Panc1 (cell line): ENCODE data around the gene MOBP. TPM values are rescaled to one million over a fixed set of nuclear protein-coding genes. Genes with fewer than 3 reads are reported as not detected.

ENCODE experiments used
- ATAC-seq: fragments of 200-7000 bp; cut with Tn5 transposase; 2 replicates; pipeline ENCODE4 v1.9.1; 2020; ENCODE audit warnings: mild to moderate bottlenecking, moderate library complexity
- BruUV-seq: library from RNA; stranded (reverse); fragments of 400-500 nt; replicated peaks from 2 replicates; lab custom pipeline; 2021; lab: Mats Ljungman, UMichigan
- CTCF ChIA-PET: fragments of 300-600 bp; sonication (Branson Sonifier 250); formaldehyde crosslinking; loops from one replicate; lab custom pipeline; 2022; ENCODE audit warnings: antibody characterized with exemption; lab: Charles Lee
- POLR2A ChIA-PET: fragments of 300-600 bp; sonication (Branson Sonifier 250); formaldehyde crosslinking; loops from one replicate; lab custom pipeline; 2022; ENCODE audit warnings: antibody characterized with exemption; lab: Charles Lee
- DNase-seq: peaks from one replicate; pipeline ENCODE4 v3.0.0-alpha.2; 2010; ENCODE audit warnings: low read depth, low spot score
- H3K27ac ChIP-seq: 2 replicates; pipeline ENCODE4 v1.5.1; 2011; ENCODE audit warnings: mild to moderate bottlenecking, low read length, inconsistent platforms
- H3K27me3 ChIP-seq: fragments of 200-500 bp; sonication (Bioruptor generic); 2 replicates; pipeline ENCODE4 v1.6.0; 2014; ENCODE audit warnings: low read length, inconsistent platforms; ENCODE audit not compliant: control insufficient read depth, insufficient read depth
- H3K36me3 ChIP-seq: fragments of 200-500 bp; sonication (Bioruptor generic); 2 replicates; pipeline ENCODE4 v1.5.1; 2014; ENCODE audit warnings: inconsistent platforms, mild to moderate bottlenecking, low read length, moderate library complexity; ENCODE audit not compliant: control insufficient read depth, insufficient read depth
- H3K4me1 ChIP-seq: 2 replicates; pipeline ENCODE4 v1.5.1; 2011; ENCODE audit warnings: inconsistent platforms, mild to moderate bottlenecking, low read length, moderate library complexity; ENCODE audit not compliant: control insufficient read depth, insufficient read depth
- H3K4me3 ChIP-seq, 2 experiments: 2 replicates each; pipeline ENCODE4 v1.5.1; 2011 to 2012; ENCODE audit warnings: low read depth in 2 of 2, low read length in 2 of 2, mild to moderate bottlenecking in 2 of 2, inconsistent platforms in 1 of 2, moderate library complexity in 1 of 2
- H3K9me3 ChIP-seq: fragments of 200-500 bp; sonication (Bioruptor generic); 2 replicates; pipeline ENCODE4 v1.5.1; 2014; ENCODE audit warnings: low read depth, mild to moderate bottlenecking, inconsistent platforms, low read length, moderate library complexity; ENCODE audit not compliant: control insufficient read depth, insufficient read depth
- POLR2AphosphoS5 ChIP-seq: IDR thresholded peaks from 2 replicates; pipeline ENCODE4 v1.6.1; 2012; ENCODE audit warnings: mild to moderate bottlenecking, low read depth, low read length, moderate library complexity
- REST ChIP-seq, 2 experiments: IDR thresholded peaks; 2 replicates each; pipeline ENCODE4 v1.6.1; 2011 to 2012; ENCODE audit warnings: low read depth in 2 of 2, control low read depth in 1 of 2, low read length in 1 of 2, mild to moderate bottlenecking in 1 of 2, moderate library complexity in 1 of 2; ENCODE audit not compliant: insufficient read depth in 1 of 2
- SIN3A ChIP-seq: IDR thresholded peaks from 2 replicates; pipeline ENCODE4 v1.6.1; 2012; ENCODE audit warnings: low read depth, mild to moderate bottlenecking, low read length, moderate library complexity, borderline replicate concordance; ENCODE audit not compliant: insufficient read depth
- TCF7L2 ChIP-seq: IDR thresholded peaks from 2 replicates; pipeline ENCODE4 v1.6.1; 2011; ENCODE audit warnings: mild to moderate bottlenecking, low read depth, low read length, inconsistent platforms
- in situ Hi-C: cut with HindIII; loops from 2 replicates; pipeline ENCODE4 v1.10.0; 2016; ENCODE audit warnings: low sequenced_read_pairs, low pct_unique_long_range_greater_than_20kb
- intact Hi-C: fragments of 100-400 bp; cut with micrococcal nuclease; formaldehyde crosslinking; loops from one replicate; pipeline ENCODE4 v1.10.0; 2022; ENCODE audit not compliant: unreplicated experiment
- total RNA-seq: library from RNA; stranded (reverse); gene quantifications from one replicate; pipeline ENCODE4 v1.2.1, GENCODE V29; 2021; ENCODE audit not compliant: unreplicated experiment
- TF ChIP-seq, protein P1 (sequence below): fragments of 450-650 bp; IDR thresholded peaks from 2 replicates; pipeline ENCODE4 v1.5.1; 2017; ENCODE audit warnings: mild to moderate bottlenecking

MOBP gene
- total RNA-seq, 1 experiment from 2014 or later: not detected

- Histone ChIP-seq H3K27me3 (no peaks in the 10 kb centered on the region), H3K36me3 (no peaks in the 10 kb centered on the region), H3K9me3 (no peaks in the 10 kb centered on the region), H3K4me3 (no peak overlapping the region), H3K27ac (no peak overlapping the region), H3K4me1 (no peaks in the 10 kb centered on the region)
- no peak for TF ChIP-seq TCF7L2
- TF ChIP-seq, protein P1, sequence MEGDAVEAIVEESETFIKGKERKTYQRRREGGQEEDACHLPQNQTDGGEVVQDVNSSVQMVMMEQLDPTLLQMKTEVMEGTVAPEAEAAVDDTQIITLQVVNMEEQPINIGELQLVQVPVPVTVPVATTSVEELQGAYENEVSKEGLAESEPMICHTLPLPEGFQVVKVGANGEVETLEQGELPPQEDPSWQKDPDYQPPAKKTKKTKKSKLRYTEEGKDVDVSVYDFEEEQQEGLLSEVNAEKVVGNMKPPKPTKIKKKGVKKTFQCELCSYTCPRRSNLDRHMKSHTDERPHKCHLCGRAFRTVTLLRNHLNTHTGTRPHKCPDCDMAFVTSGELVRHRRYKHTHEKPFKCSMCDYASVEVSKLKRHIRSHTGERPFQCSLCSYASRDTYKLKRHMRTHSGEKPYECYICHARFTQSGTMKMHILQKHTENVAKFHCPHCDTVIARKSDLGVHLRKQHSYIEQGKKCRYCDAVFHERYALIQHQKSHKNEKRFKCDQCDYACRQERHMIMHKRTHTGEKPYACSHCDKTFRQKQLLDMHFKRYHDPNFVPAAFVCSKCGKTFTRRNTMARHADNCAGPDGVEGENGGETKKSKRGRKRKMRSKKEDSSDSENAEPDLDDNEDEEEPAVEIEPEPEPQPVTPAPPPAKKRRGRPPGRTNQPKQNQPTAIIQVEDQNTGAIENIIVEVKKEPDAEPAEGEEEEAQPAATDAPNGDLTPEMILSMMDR: no peak
- TF ChIP-seq REST (IDR thresholded peaks at IDR 0.05; ENCODE audit: insufficient read depth in 1 of 2, low read depth in 2 of 2, low read length in 1 of 2): no peak
- no peak for TF ChIP-seq POLR2AphosphoS5
- no peak for TF ChIP-seq SIN3A
- ChIA-PET POLR2A (no interaction called here), CTCF (no interaction called here)
- DNase-seq: no peak
- in situ Hi-C loops (no loop called here), intact Hi-C loops (no loop called here)
- BruUV-seq: no TSS peak
- ATAC-seq: no peak
Measured at GRCh38 chr3:39427506-39427905, 40.0 kb upstream of the MOBP start.

DNA sequence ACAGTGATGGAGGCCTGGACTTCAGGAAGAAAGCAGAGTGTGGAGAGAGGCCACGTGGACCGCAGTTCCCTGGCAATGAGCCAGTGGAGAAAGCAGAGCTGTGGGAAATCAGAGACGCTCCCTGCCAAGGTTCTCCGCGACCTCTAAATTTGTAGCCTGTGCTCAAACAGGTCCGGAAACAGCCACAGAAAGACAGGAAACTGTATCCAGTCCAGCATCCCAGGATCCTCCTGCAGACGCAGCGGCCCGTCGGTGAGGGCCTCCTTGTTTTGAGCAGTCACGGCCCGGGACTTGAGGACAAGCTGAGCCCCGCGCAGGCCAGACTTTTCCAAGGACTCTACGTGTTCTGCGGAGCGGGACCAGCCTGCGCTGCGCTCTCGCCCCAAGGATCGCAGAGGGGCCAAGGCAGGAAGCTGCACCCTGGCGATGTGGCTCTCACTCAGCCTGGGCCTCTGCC, 38.7 kb upstream of the MOBP start:
- POLR2A ChIA-PET: no interaction called here
- TF ChIP-seq REST (IDR thresholded peaks at IDR 0.05; ENCODE audit: insufficient read depth in 1 of 2, low read depth in 2 of 2, low read length in 1 of 2): no peak
- no peak for TF ChIP-seq TCF7L2
- no peak for TF ChIP-seq POLR2AphosphoS5
- TF ChIP-seq, protein P1: no peak
- no peak for TF ChIP-seq SIN3A
- no peaks in the 10 kb centered on the region for H3K4me1 ChIP-seq
- intact Hi-C loops: no loop called here
- H3K27ac ChIP-seq: no peak overlapping the region
- H3K4me3 ChIP-seq: no peak overlapping the region
- ATAC-seq (no peak), DNase-seq (no peak)
- H3K27me3 ChIP-seq: no peaks in the 10 kb centered on the region
- CTCF ChIA-PET: no interaction called here
- no peaks in the 10 kb centered on the region for H3K9me3 ChIP-seq
- no TSS peak for BruUV-seq
- in situ Hi-C loops: no loop called here
- H3K36me3 ChIP-seq: no peaks in the 10 kb centered on the region
